ENCODE measurements around the gene PARVA.

DNA sequence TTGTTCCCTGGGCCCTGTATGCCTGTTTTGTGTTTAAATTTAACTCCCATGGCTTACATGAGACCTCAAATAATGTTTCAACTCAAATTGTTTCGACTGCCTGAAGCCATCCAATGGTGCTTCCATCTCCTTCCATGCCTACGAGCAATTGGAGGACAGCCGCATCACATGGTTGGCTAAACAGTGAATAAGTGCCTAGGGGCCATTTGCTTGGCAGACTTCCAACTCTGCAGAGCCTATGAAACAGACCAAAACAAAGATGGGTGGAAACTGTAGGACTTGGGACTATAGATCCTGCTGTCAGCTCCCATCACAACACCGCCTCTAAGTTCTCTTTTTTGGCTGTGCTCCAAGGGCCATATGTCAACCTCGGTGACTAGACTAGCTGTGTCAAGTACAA is 84.1 kb downstream of the PARVA start:
- TF ChIP-seq, protein P1, sequence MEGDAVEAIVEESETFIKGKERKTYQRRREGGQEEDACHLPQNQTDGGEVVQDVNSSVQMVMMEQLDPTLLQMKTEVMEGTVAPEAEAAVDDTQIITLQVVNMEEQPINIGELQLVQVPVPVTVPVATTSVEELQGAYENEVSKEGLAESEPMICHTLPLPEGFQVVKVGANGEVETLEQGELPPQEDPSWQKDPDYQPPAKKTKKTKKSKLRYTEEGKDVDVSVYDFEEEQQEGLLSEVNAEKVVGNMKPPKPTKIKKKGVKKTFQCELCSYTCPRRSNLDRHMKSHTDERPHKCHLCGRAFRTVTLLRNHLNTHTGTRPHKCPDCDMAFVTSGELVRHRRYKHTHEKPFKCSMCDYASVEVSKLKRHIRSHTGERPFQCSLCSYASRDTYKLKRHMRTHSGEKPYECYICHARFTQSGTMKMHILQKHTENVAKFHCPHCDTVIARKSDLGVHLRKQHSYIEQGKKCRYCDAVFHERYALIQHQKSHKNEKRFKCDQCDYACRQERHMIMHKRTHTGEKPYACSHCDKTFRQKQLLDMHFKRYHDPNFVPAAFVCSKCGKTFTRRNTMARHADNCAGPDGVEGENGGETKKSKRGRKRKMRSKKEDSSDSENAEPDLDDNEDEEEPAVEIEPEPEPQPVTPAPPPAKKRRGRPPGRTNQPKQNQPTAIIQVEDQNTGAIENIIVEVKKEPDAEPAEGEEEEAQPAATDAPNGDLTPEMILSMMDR (IDR thresholded peaks at IDR 0.05), result no peak
- no peak for TF ChIP-seq POLR2A (IDR thresholded peaks at IDR 0.05)

All from body of pancreas (tissue), 4 donors.